ENCODE data around the gene MMP24. TPM values are rescaled to one million over a fixed set of nuclear protein-coding genes. Genes with fewer than 3 reads are reported as not detected.

Gene MMP24
- total RNA-seq, 5 donors from 2014 or later (not counting 1 experiment from before 2014, with no cell fraction given), result 0.15 to 0.49 (median 0.16) TPM; not detected in 2

DNA sequence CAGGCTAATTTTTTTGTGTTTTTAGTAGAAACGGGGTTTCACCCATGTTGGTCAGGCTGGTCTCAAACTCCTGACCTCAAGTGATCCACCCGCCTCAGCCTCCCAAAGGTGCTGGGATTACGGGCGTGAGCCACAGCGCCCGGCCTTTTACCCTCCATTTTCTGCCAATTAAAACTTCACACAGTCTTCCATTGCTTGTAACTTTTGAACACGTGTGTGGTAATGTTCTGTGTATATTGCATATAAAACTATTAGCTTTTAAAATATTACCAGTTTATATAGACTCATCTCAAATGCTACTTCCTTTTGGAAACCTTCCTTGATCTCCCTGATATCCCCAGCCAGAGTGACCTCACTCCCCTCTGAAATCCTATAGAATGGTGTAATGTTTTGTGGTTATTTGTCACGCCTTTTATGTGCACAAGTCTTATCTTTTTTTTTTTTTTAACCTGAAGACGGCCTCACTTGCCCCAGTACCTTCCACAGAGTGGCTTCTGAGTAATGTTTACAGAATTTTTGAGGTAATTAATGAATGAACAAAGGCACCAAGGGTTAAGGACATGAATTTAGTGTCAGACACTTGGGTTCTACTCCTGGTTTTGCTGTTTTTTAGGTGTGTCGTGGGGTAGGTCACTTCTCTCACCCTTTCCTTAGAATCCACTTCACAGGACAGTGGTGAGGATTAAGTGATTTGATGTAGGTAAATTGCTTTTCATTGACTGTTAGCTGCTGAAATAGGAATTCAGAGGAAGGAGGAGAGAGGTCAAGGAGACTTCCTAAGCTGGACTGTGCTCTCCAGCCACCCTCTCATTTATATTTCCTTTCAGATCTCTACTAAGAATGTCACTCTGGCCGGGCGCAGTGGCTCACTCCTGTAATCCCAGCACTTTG, 11.2 kb upstream of the MMP24 start:
- Mint-ChIP-seq H3K27ac (no peak overlapping the region), H3K36me3 (peaks cover 39% of the 10 kb centered on the region), H3K9me3 (no peaks in the 10 kb centered on the region), H3K4me3 (no peak overlapping the region), H3K4me1 (no peaks in the 10 kb centered on the region), H3K27me3 (no peaks in the 10 kb centered on the region)
- WGBS (ENCODE audit: insufficient coverage), result 100% methylated on average over 3 of the region's 12 CpGs
- ChIA-PET POLR2A (no interaction called here), CTCF (no interaction called here)
- peaks cover 0 to 4% of the 10 kb centered on the region in 2 donors for H3K36me3 ChIP-seq (ENCODE audit: control insufficient read depth in 2 of 2, extremely low read depth in 1 of 2, insufficient read depth in 1 of 2, low read length in 1 of 2)
- no peak overlapping the region for H3K4me3 ChIP-seq (ENCODE audit: control insufficient read depth in 1 of 2, extremely low read depth in 1 of 2, low read length in 1 of 2)
- no peak overlapping the region for H3K27ac ChIP-seq (ENCODE audit: low read length)
- DNase-seq (no peak), ATAC-seq (replicated peaks in 1 of 4) (no peak)
- H3K9me3 ChIP-seq, result no peaks in the 10 kb centered on the region
- no peaks in the 10 kb centered on the region for H3K4me1 ChIP-seq (ENCODE audit: control insufficient read depth in 1 of 2, extremely low read depth in 1 of 2, insufficient read depth in 2 of 2, low read length in 2 of 2)
- H3K27me3 ChIP-seq (replicated peaks in 1 of 2; ENCODE audit: control insufficient read depth in 2 of 2, extremely low read depth in 1 of 2, insufficient read depth in 2 of 2, low read length in 1 of 2), result no peaks in the 10 kb centered on the region

DNA sequence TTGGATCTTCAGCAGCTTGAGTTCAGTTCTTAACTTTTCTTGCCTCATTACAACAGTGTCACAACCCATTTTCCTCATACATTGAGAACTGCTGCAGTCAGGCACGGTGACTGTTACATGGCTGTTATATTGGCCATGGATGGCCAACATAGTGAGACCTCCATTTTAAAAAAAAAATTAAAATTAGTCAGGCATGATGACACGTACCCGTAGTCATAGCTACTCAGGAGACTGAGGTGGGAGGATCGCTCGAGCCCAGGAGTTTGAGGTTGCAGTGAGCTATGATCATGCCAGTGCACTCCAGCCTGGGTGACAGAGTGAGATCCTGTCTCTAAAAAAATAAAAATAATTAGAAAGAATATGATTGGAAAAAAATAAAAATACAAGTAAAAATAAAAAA, 9.9 kb upstream of the MMP24 start:
- H3K27ac ChIP-seq (ENCODE audit: low read length), result no peak overlapping the region
- Mint-ChIP-seq H3K27ac (no peak overlapping the region), H3K36me3 (peaks cover 39% of the 10 kb centered on the region), H3K4me3 (no peak overlapping the region), H3K4me1 (no peaks in the 10 kb centered on the region), H3K27me3 (no peaks in the 10 kb centered on the region), H3K9me3 (no peaks in the 10 kb centered on the region)
- no CpG with 5 or more reads among the region's 5 CpGs for WGBS (ENCODE audit: insufficient coverage)
- DNase-seq, result no peak
- H3K9me3 ChIP-seq, result no peaks in the 10 kb centered on the region
- CTCF ChIA-PET, result interaction anchor here in 1 of 2 donors (0.8 kb wide), 1 partner anchor 72 kb away, joined by 3 read pairs; no protein-coding TSS in a partner anchor
- POLR2A ChIA-PET, result no interaction called here
- no peaks in the 10 kb centered on the region for H3K4me1 ChIP-seq (ENCODE audit: control insufficient read depth in 1 of 2, extremely low read depth in 1 of 2, insufficient read depth in 2 of 2, low read length in 2 of 2)
- H3K4me3 ChIP-seq (ENCODE audit: control insufficient read depth in 1 of 2, extremely low read depth in 1 of 2, low read length in 1 of 2), result no peak overlapping the region
- H3K27me3 ChIP-seq (replicated peaks in 1 of 2; ENCODE audit: control insufficient read depth in 2 of 2, extremely low read depth in 1 of 2, insufficient read depth in 2 of 2, low read length in 1 of 2), result no peaks in the 10 kb centered on the region
- ATAC-seq (replicated peaks in 1 of 4), result no peak
- peaks cover 0 to 4% of the 10 kb centered on the region in 2 donors for H3K36me3 ChIP-seq (ENCODE audit: control insufficient read depth in 2 of 2, extremely low read depth in 1 of 2, insufficient read depth in 1 of 2, low read length in 1 of 2)

DNA sequence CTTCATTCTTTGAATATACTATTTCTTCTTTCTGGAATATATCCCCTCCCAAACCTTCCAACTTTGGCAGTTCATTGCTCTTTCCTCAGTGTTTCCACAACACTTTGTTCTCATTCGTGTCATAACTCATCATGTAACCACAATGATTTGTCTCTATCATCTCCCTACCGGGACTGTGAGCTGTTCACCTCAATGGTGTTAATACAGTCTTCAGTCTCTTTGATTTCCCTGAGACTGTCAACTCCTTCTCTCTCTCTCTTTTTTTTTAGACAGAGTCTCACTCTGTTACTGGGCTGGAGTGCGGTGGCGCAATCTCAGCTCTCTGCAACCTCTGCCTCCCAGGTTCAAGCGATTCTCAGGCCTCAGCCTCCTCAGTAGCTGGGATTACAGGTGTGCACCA, 2.5 kb upstream of the MMP24 start:
- peaks cover 5 to 18% of the 10 kb centered on the region in 2 experiments for H3K27me3 ChIP-seq (replicated peaks in 1 of 2; ENCODE audit: control insufficient read depth in 2 of 2, extremely low read depth in 1 of 2, insufficient read depth in 2 of 2, low read length in 1 of 2)
- Mint-ChIP-seq H3K36me3 (peaks cover 13% of the 10 kb centered on the region), H3K4me3 (no peak overlapping the region), H3K27ac (no peak overlapping the region), H3K27me3 (peaks cover 18 to 19% of the 10 kb centered on the region in 2 donors), H3K4me1 (peaks cover 12 to 14% (median 14%) of the 10 kb centered on the region in 3 donors), H3K9me3 (peaks cover 0 to 3% (median 2%) of the 10 kb centered on the region in 3 donors)
- no peak for ATAC-seq (replicated peaks in 1 of 4)
- 82% methylated on average over 5 of the region's 5 CpGs for WGBS (ENCODE audit: insufficient coverage)
- H3K9me3 ChIP-seq, result no peaks in the 10 kb centered on the region
- peaks cover 0 to 11% of the 10 kb centered on the region in 2 experiments for H3K4me1 ChIP-seq (ENCODE audit: control insufficient read depth in 1 of 2, extremely low read depth in 1 of 2, insufficient read depth in 2 of 2, low read length in 2 of 2)
- H3K36me3 ChIP-seq (ENCODE audit: control insufficient read depth in 2 of 2, extremely low read depth in 1 of 2, insufficient read depth in 1 of 2, low read length in 1 of 2), result no peaks in the 10 kb centered on the region
- no peak overlapping the region for H3K27ac ChIP-seq (ENCODE audit: low read length)
- ChIA-PET POLR2A (no interaction called here), CTCF (no interaction called here)
- H3K4me3 ChIP-seq (ENCODE audit: control insufficient read depth in 1 of 2, extremely low read depth in 1 of 2, low read length in 1 of 2), result no peak overlapping the region
- no peak for DNase-seq

DNA sequence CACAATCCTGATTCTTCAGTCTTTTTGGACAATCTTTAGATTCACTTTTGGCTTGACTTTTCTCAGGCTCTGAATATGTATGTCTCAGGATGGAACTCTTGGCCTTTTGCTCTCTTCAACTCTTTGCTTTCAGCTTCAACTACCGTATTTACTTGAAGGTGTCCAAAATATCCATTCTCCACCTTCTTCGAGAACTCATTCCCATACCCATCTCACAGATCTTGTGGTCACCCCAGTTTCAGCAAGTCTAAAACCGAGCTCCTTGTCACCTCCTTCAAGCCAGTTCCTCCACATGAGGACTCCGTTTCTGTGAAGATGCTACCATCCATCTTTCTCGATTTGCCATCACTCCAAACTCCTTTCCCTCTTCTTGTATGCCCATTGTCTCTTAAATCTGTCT, 2.0 kb upstream of the MMP24 start:
- Histone ChIP-seq H3K4me1 (ENCODE audit: control insufficient read depth in 1 of 2, extremely low read depth in 1 of 2, insufficient read depth in 2 of 2, low read length in 2 of 2) (peaks cover 0 to 11% of the 10 kb centered on the region in 2 experiments), H3K27ac (ENCODE audit: low read length) (no peak overlapping the region), H3K36me3 (ENCODE audit: control insufficient read depth in 2 of 2, extremely low read depth in 1 of 2, insufficient read depth in 1 of 2, low read length in 1 of 2) (no peaks in the 10 kb centered on the region), H3K27me3 (replicated peaks in 1 of 2; ENCODE audit: control insufficient read depth in 2 of 2, extremely low read depth in 1 of 2, insufficient read depth in 2 of 2, low read length in 1 of 2) (peaks cover 6 to 18% of the 10 kb centered on the region in 2 experiments), H3K9me3 (no peaks in the 10 kb centered on the region), H3K4me3 (ENCODE audit: control insufficient read depth in 1 of 2, extremely low read depth in 1 of 2, low read length in 1 of 2) (no peak overlapping the region)
- ChIA-PET CTCF (no interaction called here), POLR2A (interaction anchor here in 1 of 2 donors (0.5 kb wide), 1 partner anchor 317 kb away, joined by 6 read pairs; no protein-coding TSS in a partner anchor)
- H3K9me3 Mint-ChIP-seq, result peaks cover 0 to 4% (median 2%) of the 10 kb centered on the region in 3 donors
- WGBS (ENCODE audit: insufficient coverage), result 86% methylated on average over 5 of the region's 5 CpGs
- H3K4me1 Mint-ChIP-seq, result peaks cover 12 to 14% (median 14%) of the 10 kb centered on the region in 3 donors
- DNase-seq (no peak), ATAC-seq (replicated peaks in 1 of 4) (no peak)
- peaks cover 21 to 24% of the 10 kb centered on the region in 2 donors for H3K27me3 Mint-ChIP-seq
- H3K4me3 Mint-ChIP-seq, result no peak overlapping the region
- peaks cover 10% of the 10 kb centered on the region for H3K36me3 Mint-ChIP-seq
- H3K27ac Mint-ChIP-seq, result no peak overlapping the region

DNA sequence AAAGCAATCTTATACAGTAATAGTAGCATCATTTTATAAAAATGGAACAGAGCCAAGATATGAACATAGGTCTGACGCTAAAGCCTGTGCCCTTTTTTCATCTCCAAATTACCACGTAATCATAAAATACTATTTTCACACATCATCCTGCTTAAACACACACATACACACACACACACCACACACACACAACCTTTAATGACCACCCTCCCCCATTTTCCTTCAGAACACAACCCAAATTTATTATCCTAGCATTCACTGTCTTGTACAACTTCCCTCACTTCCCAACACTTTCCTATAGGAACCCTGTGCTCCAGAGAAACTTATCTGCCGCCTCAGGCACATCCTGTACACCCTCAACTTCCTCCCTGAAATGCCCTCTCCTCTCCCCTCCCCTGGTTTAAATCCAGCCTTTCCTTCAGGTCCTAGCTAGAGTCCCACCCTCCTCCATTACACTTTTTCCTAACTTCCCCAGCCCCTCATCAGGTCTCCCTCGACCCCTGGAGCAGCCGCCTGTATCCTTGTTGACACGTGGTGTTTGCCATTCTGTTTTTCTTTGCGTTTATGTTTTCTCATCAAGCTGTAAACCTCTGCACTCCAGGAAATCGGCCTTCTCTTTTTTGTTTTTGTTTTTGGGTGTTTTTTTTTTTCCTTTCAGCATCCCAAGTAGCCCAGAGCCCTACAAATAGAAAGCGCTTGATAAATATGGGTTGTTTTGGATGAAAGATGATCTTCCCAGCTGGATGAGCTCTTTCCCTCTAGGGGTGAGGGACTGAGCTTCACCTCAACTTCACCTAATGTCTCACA, 968 bp upstream of the MMP24 start:
- CTCF ChIA-PET, result interaction anchor here in 1 of 2 donors (0.8 kb wide), 1 partner anchor 26 kb away, joined by 3 read pairs; no protein-coding TSS in a partner anchor
- H3K4me1 Mint-ChIP-seq, result peaks cover 12 to 14% (median 14%) of the 10 kb centered on the region in 3 donors
- Histone ChIP-seq H3K4me1 (ENCODE audit: control insufficient read depth in 1 of 2, extremely low read depth in 1 of 2, insufficient read depth in 2 of 2, low read length in 2 of 2) (peaks cover 0 to 11% of the 10 kb centered on the region in 2 experiments), H3K4me3 (ENCODE audit: control insufficient read depth in 1 of 2, extremely low read depth in 1 of 2, low read length in 1 of 2) (no peak overlapping the region), H3K27me3 (replicated peaks in 1 of 2; ENCODE audit: control insufficient read depth in 2 of 2, extremely low read depth in 1 of 2, insufficient read depth in 2 of 2, low read length in 1 of 2) (peaks cover 6 to 18% of the 10 kb centered on the region in 2 experiments), H3K9me3 (no peaks in the 10 kb centered on the region), H3K27ac (ENCODE audit: low read length) (no peak overlapping the region), H3K36me3 (ENCODE audit: control insufficient read depth in 2 of 2, extremely low read depth in 1 of 2, insufficient read depth in 1 of 2, low read length in 1 of 2) (no peaks in the 10 kb centered on the region)
- POLR2A ChIA-PET, result interaction anchor here in 1 of 2 donors (0.7 kb wide), 1 partner anchor 60 kb away, joined by 3 read pairs; no protein-coding TSS in a partner anchor
- H3K4me3 Mint-ChIP-seq, result peak overlapping the region; percentile 55 to 64 (median 62)
- peaks cover 21 to 27% of the 10 kb centered on the region in 2 donors for H3K27me3 Mint-ChIP-seq
- no peak for DNase-seq
- H3K27ac Mint-ChIP-seq, result no peak overlapping the region
- H3K9me3 Mint-ChIP-seq, result peaks cover 0 to 6% (median 2%) of the 10 kb centered on the region in 3 donors
- H3K36me3 Mint-ChIP-seq, result peaks cover 11% of the 10 kb centered on the region
- 55% methylated on average over 5 of the region's 9 CpGs for WGBS (ENCODE audit: insufficient coverage)
- ATAC-seq (replicated peaks in 1 of 4), result no peak

Data from T-cell (primary cell).